ENCODE results near the gene DCAF4.

Gene DCAF4

GRCh38 chr14:72894623-72895378 lies 31.5 kb upstream of the DCAF4 start:
- DNase-seq (ENCODE audit: low spot score) = peak; percentile 36

GRCh38 chr14:72898448-72898847 lies 27.8 kb upstream of the DCAF4 start:
- DNase-seq (ENCODE audit: low spot score) = no peak

- no peak for DNase-seq (ENCODE audit: low spot score)
Measured at GRCh38 chr14:72901361-72901760, 24.9 kb upstream of the DCAF4 start.

GRCh38 chr14:72902801-72903530 lies 23.3 kb upstream of the DCAF4 start:
- no peak for DNase-seq (ENCODE audit: low spot score)

GRCh38 chr14:72903716-72904115 lies 22.5 kb upstream of the DCAF4 start:
- no peak for DNase-seq (ENCODE audit: low spot score)

GRCh38 chr14:72904218-72904617 lies 22.0 kb upstream of the DCAF4 start:
- no peak for DNase-seq (ENCODE audit: low spot score)

- DNase-seq (ENCODE audit: low spot score) = peak; percentile 72
Measured at GRCh38 chr14:72904840-72905561, 21.3 kb upstream of the DCAF4 start.

- no peak for DNase-seq (ENCODE audit: low spot score)
Measured at GRCh38 chr14:72906316-72906715, 19.9 kb upstream of the DCAF4 start.

- DNase-seq (ENCODE audit: low spot score) = no peak
Measured at GRCh38 chr14:72906879-72907278, 19.4 kb upstream of the DCAF4 start.

GRCh38 chr14:72907886-72908285 lies 18.4 kb upstream of the DCAF4 start:
- peak; percentile 51 for DNase-seq (ENCODE audit: low spot score)

- no peak for DNase-seq (ENCODE audit: low spot score)
Measured at GRCh38 chr14:72909163-72909562, 17.1 kb upstream of the DCAF4 start.

- no peak for DNase-seq (ENCODE audit: low spot score)
Measured at GRCh38 chr14:72913809-72914208, 12.5 kb upstream of the DCAF4 start.

- no peak for DNase-seq (ENCODE audit: low spot score)
Measured at GRCh38 chr14:72916174-72916573, 10.1 kb upstream of the DCAF4 start.

GRCh38 chr14:72917094-72917802 lies 9.0 kb upstream of the DCAF4 start:
- no peak for DNase-seq (ENCODE audit: low spot score)

GRCh38 chr14:72920008-72920407 lies 6.3 kb upstream of the DCAF4 start:
- no peak for DNase-seq (ENCODE audit: low spot score)

- no peak for DNase-seq (ENCODE audit: low spot score)
Measured at GRCh38 chr14:72921396-72921795, 4.9 kb upstream of the DCAF4 start.

GRCh38 chr14:72924337-72924736 lies 1.9 kb upstream of the DCAF4 start:
- DNase-seq (ENCODE audit: low spot score) = no peak

GRCh38 chr14:72925171-72925759 lies 999 bp upstream of the DCAF4 start:
- no peak for DNase-seq (ENCODE audit: low spot score)

- DNase-seq (ENCODE audit: low spot score) = no peak
Measured at GRCh38 chr14:72925815-72926291, 411 bp upstream of the DCAF4 start.

- no peak for DNase-seq (ENCODE audit: low spot score)
Measured at GRCh38 chr14:72928872-72929271, 2.6 kb downstream of the DCAF4 start.

- no peak for DNase-seq (ENCODE audit: low spot score)
Measured at GRCh38 chr14:72929316-72930080, 3.2 kb downstream of the DCAF4 start.

Data from RKO (cell line).